Neural progenitor cell (in vitro differentiated cells): ENCODE measurements around the gene TIFAB.

Source experiments
- EZH2 ChIP-seq: fragments of 200-600 bp; sonication (generic); IDR thresholded peaks from 2 replicates; pipeline ENCODE4 v1.6.1; 2017; ENCODE audit warnings: antibody characterized with exemption, mild to moderate bottlenecking, moderate library complexity
- EZH2phosphoT487 ChIP-seq: fragments of 200-600 bp; sonication (generic); IDR thresholded peaks from 2 replicates; pipeline ENCODE4 v1.6.1; 2017; ENCODE audit warnings: antibody characterized with exemption
- TF ChIP-seq, protein P1 (sequence below): fragments of 200-600 bp; sonication (generic); IDR thresholded peaks from 2 replicates; pipeline ENCODE4 v1.5.1; 2017; ENCODE audit warnings: antibody characterized with exemption, mild to moderate bottlenecking

DNA sequence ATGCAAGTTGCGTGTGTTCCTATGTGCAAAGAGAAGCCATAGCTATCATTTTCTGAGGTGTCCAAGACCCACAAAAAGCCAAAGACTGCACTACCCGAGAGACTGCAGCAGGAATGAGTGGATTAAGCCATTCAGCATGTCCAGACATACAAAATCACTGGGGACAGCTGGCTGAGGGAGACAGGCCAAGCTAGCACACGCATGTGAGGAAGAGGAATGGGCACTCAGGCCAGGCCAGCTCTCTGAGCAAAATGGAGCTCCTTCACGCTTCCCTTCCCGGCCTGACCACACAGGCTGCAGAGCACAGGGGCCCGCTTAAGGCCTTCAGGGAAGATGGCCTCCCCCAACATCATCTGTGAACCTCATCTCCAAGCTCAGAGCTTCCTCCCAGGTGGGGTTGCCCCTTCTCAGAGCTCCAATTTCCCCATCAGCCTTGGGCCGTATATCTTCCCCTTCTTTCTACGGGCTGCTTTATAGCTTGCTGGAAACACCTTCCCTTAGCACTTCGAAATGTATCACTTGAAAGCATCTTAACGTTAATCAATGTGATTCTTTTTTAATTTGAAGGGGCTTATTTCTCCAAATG is 13.4 kb downstream of the TIFAB start:
- TF ChIP-seq, protein P1, sequence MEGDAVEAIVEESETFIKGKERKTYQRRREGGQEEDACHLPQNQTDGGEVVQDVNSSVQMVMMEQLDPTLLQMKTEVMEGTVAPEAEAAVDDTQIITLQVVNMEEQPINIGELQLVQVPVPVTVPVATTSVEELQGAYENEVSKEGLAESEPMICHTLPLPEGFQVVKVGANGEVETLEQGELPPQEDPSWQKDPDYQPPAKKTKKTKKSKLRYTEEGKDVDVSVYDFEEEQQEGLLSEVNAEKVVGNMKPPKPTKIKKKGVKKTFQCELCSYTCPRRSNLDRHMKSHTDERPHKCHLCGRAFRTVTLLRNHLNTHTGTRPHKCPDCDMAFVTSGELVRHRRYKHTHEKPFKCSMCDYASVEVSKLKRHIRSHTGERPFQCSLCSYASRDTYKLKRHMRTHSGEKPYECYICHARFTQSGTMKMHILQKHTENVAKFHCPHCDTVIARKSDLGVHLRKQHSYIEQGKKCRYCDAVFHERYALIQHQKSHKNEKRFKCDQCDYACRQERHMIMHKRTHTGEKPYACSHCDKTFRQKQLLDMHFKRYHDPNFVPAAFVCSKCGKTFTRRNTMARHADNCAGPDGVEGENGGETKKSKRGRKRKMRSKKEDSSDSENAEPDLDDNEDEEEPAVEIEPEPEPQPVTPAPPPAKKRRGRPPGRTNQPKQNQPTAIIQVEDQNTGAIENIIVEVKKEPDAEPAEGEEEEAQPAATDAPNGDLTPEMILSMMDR, result no peak
- no peak for TF ChIP-seq EZH2
- TF ChIP-seq EZH2phosphoT487, result no peak
